Peyer's patch (tissue), 4 donors: ENCODE results near the gene RTP3.

Source experiments
- POLR2A ChIP-seq, 2 donors: fragments of 450-650 bp; IDR thresholded peaks; one replicate each; pipeline ENCODE4 v1.5.1; 2017; ENCODE audit warnings: antibody characterized with exemption in 2 of 2, mild to moderate bottlenecking in 2 of 2, moderate library complexity in 2 of 2
- TF ChIP-seq, protein P1 (sequence below), 6 experiments: fragments of 450-650 bp in 4 of 6; fragments of 200-600 bp in 2 of 6; sonication (generic) in 1 of 6; IDR thresholded peaks; one replicate each; pipeline ENCODE4 v1.5.1; 2017 to 2019; ENCODE audit warnings: antibody characterized with exemption in 6 of 6, mild to moderate bottlenecking in 3 of 6, moderate library complexity in 1 of 6

- TF ChIP-seq, protein P1, sequence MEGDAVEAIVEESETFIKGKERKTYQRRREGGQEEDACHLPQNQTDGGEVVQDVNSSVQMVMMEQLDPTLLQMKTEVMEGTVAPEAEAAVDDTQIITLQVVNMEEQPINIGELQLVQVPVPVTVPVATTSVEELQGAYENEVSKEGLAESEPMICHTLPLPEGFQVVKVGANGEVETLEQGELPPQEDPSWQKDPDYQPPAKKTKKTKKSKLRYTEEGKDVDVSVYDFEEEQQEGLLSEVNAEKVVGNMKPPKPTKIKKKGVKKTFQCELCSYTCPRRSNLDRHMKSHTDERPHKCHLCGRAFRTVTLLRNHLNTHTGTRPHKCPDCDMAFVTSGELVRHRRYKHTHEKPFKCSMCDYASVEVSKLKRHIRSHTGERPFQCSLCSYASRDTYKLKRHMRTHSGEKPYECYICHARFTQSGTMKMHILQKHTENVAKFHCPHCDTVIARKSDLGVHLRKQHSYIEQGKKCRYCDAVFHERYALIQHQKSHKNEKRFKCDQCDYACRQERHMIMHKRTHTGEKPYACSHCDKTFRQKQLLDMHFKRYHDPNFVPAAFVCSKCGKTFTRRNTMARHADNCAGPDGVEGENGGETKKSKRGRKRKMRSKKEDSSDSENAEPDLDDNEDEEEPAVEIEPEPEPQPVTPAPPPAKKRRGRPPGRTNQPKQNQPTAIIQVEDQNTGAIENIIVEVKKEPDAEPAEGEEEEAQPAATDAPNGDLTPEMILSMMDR (IDR thresholded peaks at IDR 0.05), result no peak
- no peak for TF ChIP-seq POLR2A (IDR thresholded peaks at IDR 0.05)
These were observed 26.9 kb upstream of the RTP3 start for GRCh38 chr3:46470831-46471230.
